ENCODE results near the gene DNAJC22.

DNAJC22 gene

GRCh38 chr12:49338830-49339463 is 7.7 kb upstream of the DNAJC22 start:
- peak overlapping the region; percentile 19; the same call in 1 of the 2 replicates for H3K27ac ChIP-seq

DNA sequence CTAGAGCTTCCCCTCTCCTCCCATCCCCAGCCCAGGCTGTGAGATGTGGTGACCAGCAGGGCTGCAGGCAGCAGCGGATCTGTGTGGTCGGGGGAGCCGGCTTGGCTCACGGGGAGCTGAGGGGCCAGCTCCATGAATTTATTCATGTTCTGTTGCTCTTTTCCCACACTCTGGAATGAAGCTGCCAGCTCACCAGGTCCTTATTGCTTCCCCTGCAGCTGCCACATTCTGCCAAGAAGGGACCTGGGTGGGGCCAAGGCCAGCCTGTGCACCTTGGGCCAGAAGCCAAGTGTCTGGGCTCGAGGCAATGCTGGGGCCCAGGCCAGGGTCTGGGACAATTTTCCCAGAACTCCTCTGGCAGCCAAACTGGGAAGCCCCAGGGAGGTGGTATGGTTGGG is 7.2 kb upstream of the DNAJC22 start:
- H3K27ac ChIP-seq: peak overlapping the region; percentile 19; the same call in 1 of the 2 replicates
- TF ChIP-seq CTCF (IDR thresholded peaks at IDR 0.05): no peak
- TF ChIP-seq ZFX (IDR thresholded peaks at IDR 0.05; ENCODE audit: borderline replicate concordance): no peak

More at GRCh38 chr12:49338830-49339463, 7.7 kb upstream of the DNAJC22 start:
- TF ChIP-seq ZFX (IDR thresholded peaks at IDR 0.05; ENCODE audit: borderline replicate concordance): no peak
- TF ChIP-seq CTCF (IDR thresholded peaks at IDR 0.05): no peak

- H3K27ac ChIP-seq: peak overlapping the region; percentile 25; the same call in 1 of the 2 replicates
- TF ChIP-seq ZFX (IDR thresholded peaks at IDR 0.05; ENCODE audit: borderline replicate concordance) (no peak), CTCF (IDR thresholded peaks at IDR 0.05) (no peak)
These were observed 6.4 kb upstream of the DNAJC22 start for GRCh38 chr12:49340095-49340870.

DNA sequence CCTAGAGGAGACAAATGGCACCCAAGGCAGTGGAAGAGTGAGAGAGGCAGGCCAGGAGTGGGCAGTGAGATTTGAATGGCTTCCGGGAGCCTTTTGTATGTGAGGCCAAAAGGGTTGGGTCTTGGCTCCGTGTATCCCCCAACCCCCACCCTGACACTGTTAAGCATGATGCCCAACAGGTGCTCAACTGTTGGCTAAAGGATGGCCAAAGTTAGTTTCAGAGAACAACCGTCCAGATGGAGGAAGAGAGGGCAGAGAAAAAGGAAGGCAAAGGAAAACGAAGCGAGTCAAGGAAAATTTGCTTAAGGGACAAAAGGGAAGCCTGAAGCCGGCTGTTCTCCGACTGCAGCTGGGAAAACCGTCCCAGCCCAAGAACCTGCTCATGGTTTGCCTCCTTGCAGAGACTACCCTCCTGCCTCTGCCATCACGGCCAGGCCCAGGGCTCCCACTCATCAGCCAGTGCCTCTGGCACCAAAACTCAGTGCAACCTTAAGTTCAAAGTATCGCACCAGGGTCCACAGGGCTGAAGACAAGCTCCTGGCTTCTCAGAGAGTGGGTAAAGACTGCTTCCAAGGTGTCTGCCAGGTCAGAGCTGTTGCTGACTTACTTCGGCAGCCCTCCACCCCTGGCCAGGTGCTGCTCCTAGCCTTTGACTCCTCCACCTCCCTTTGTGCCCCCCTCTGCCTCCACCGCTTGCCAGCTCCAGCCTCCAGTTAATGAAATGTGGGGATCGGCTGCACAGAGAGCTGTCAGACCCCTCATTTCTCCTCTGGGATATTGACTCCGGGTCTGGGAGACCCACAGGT is 5.5 kb upstream of the DNAJC22 start:
- H3K27ac ChIP-seq: 0 out of 2 replicates have a peak overlapping the region, but pooled peaks have one; percentile 25
- TF ChIP-seq CTCF (IDR thresholded peaks at IDR 0.05) (no peak), ZFX (IDR thresholded peaks at IDR 0.05; ENCODE audit: borderline replicate concordance) (no peak)

DNA sequence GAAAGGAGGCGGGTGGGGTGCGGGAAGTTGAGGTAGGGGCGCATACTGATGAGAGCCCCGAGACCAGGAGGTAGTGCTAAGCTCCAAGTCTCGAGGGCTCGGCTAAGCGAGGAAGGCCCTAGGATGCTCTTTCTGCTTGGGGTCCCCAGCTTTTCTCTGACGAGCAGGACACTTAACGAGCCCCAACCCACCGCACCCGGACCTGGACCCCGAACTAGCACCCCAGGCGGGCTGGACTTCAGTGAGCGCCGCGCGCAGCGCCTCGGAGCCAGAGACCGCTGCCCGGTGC is 5.0 kb upstream of the DNAJC22 start:
- no peak for TF ChIP-seq ZFX (IDR thresholded peaks at IDR 0.05; ENCODE audit: borderline replicate concordance)
- no peak for TF ChIP-seq CTCF (IDR thresholded peaks at IDR 0.05)
- no peak overlapping the region for H3K27ac ChIP-seq

DNA sequence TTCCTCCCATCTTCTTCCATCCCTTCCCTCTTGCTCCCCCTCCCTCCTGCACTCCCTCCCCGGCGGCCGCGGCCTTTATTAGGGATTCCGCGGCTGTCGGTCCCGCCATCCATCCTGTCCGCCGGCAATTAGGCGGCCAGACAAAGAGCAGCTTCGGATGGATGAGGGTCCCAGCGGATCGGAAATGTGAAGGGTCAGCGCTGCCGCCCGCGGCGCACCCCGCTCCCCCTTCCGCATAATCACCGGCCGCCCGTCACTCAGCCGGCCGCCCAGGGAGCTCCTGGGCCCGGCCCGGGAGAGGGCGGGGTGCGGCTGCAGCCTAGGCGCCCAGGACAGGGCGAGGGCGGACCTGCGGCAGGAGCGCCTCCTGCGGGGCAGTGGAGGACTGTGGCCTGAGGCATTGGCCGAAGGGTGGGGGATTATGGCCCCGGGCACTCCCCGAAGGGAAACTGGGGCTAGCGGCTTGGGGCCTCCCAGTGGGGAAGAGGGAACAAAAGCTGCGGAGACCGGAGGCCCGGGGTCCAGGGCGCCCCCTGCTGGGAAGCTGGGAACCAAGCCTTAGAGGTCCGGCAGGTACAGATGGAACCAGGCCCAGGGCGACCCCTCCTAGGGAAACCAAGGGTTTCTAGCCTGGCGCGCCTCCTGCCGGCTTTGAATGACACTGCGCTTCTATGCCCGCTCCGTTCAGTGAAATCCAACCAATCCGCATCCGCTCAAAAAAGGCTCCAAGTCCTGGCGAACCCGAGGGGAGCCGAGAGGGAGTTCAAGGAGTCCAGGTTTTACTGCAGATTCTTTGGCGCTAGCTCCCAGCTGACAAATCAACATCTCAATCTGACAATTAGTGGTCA is 4.4 kb upstream of the DNAJC22 start:
- no peak overlapping the region for H3K27ac ChIP-seq
- TF ChIP-seq CTCF (IDR thresholded peaks at IDR 0.05) (peak; percentile 100), ZFX (IDR thresholded peaks at IDR 0.05; ENCODE audit: borderline replicate concordance) (no peak)

Data from 22Rv1 (cell line).